IMR-90 (cell line): ENCODE measurements around the gene CCN5. TPM values are rescaled to one million over a fixed set of nuclear protein-coding genes. Genes with fewer than 3 reads are reported as not detected.

ENCODE experiments used
- ATAC-seq: fragments of 200-7000 bp; cut with Tn5 transposase; 2 replicates; pipeline ENCODE4 v1.9.1; 2020; ENCODE audit warnings: low read depth, mild to moderate bottlenecking, moderate library complexity
- BruUV-seq: library from RNA; stranded (reverse); fragments of 400-500 nt; replicated peaks from 2 replicates; lab custom pipeline; 2021; lab: Mats Ljungman, UMichigan
- CTCF ChIA-PET: fragments of 300-600 bp; formaldehyde crosslinking; extraction: SDS; loops from one replicate; lab custom pipeline; 2021; ENCODE audit warnings: antibody characterized with exemption; lab: Yijun Ruan, JAX
- POLR2A ChIA-PET: fragments of 300-600 bp; sonication (Branson Sonifier 250); formaldehyde crosslinking; loops from one replicate; lab custom pipeline; 2022; ENCODE audit warnings: antibody characterized with exemption; ENCODE audit not compliant: unreplicated experiment; lab: Charles Lee
- DNase-seq: peaks from one replicate; pipeline ENCODE4 v3.0.0; 2013
- H2AFZ ChIP-seq: replicated peaks from 2 replicates; pipeline ENCODE3; 2013; ENCODE audit warnings: low read length, mild to moderate bottlenecking; ENCODE audit not compliant: poor library complexity
- H2AK5ac ChIP-seq: 2 replicates; pipeline ENCODE4 v1.6.1; 2013; ENCODE audit warnings: low read depth, low read length, inconsistent platforms
- H2AK9ac ChIP-seq: replicated peaks from 2 replicates; pipeline ENCODE3; 2013; ENCODE audit warnings: mild to moderate bottlenecking, low read depth, low read length, moderate library complexity; ENCODE audit not compliant: poor library complexity
- H2BK120ac ChIP-seq: 2 replicates; pipeline ENCODE4 v1.6.1; 2013; ENCODE audit warnings: low read depth, low read length, inconsistent platforms
- H2BK15ac ChIP-seq: 3 replicates; pipeline ENCODE4 v1.6.1; 2013; ENCODE audit warnings: low read depth, low read length, inconsistent platforms
- H2BK20ac ChIP-seq: 2 replicates; pipeline ENCODE4 v1.6.1; 2013; ENCODE audit warnings: low read depth, mild to moderate bottlenecking, inconsistent platforms, low read length, moderate library complexity
- H2BK5ac ChIP-seq: 2 replicates; pipeline ENCODE4 v1.6.1; 2013; ENCODE audit warnings: mild to moderate bottlenecking, low read depth, low read length, inconsistent platforms; ENCODE audit not compliant: poor library complexity, severe bottlenecking
- H3K14ac ChIP-seq: replicated peaks from 2 replicates; pipeline ENCODE4 v1.6.1; 2013; ENCODE audit warnings: low read depth, low read length, inconsistent platforms
- H3K18ac ChIP-seq: 2 replicates; pipeline ENCODE4 v1.6.1; 2013; ENCODE audit warnings: low read depth, low read length, control low read depth
- H3K23ac ChIP-seq: 2 replicates; pipeline ENCODE4 v1.6.1; 2013; ENCODE audit warnings: low read depth, low read length, inconsistent platforms
- H3K27ac ChIP-seq: 2 replicates; pipeline ENCODE4 v1.5.1; 2013; ENCODE audit warnings: mild to moderate bottlenecking, control low read depth, low read length; ENCODE audit not compliant: insufficient read depth
- H3K27me3 ChIP-seq: 2 replicates; pipeline ENCODE4 v1.6.1; 2013; ENCODE audit warnings: low read length; ENCODE audit not compliant: control insufficient read depth, insufficient read depth
- H3K36me3 ChIP-seq: 2 replicates; pipeline ENCODE4 v1.6.1; 2013; ENCODE audit warnings: low read length, mixed read lengths; ENCODE audit not compliant: control insufficient read depth, insufficient read depth
- H3K4ac ChIP-seq: 2 replicates; pipeline ENCODE4 v1.6.1; 2013; ENCODE audit warnings: low read depth, low read length, inconsistent platforms
- H3K4me1 ChIP-seq: 2 replicates; pipeline ENCODE4 v1.6.1; 2013; ENCODE audit warnings: low read length, mixed read lengths; ENCODE audit not compliant: control insufficient read depth, insufficient read depth
- H3K4me2 ChIP-seq: 2 replicates; pipeline ENCODE4 v1.6.1; 2013; ENCODE audit warnings: low read depth, mild to moderate bottlenecking, control low read depth, low read length, moderate library complexity
- H3K4me3 ChIP-seq: 2 replicates; pipeline ENCODE4 v1.5.1; 2013; ENCODE audit warnings: low read depth, mild to moderate bottlenecking, control low read depth, low read length, moderate library complexity; ENCODE audit not compliant: insufficient read depth
- H3K56ac ChIP-seq: 2 replicates; pipeline ENCODE4 v1.6.1; 2013; ENCODE audit warnings: low read length, inconsistent platforms; ENCODE audit not compliant: insufficient read depth; ENCODE audit errors: extremely low read depth
- H3K79me1 ChIP-seq, 2 experiments: 2 replicates each; pipeline ENCODE4 v1.6.1; 2013; ENCODE audit warnings: low read length in 2 of 2, inconsistent platforms in 1 of 2, low read depth in 1 of 2
- H3K9ac ChIP-seq: 2 replicates; pipeline ENCODE4 v1.6.1; 2013; ENCODE audit warnings: low read depth, low read length, control low read depth
- H3K9me1 ChIP-seq: 2 replicates; pipeline ENCODE4 v1.6.1; 2013; ENCODE audit warnings: low read length, inconsistent platforms; ENCODE audit not compliant: insufficient read depth
- H3K9me3 ChIP-seq: 2 replicates; pipeline ENCODE4 v1.6.1; 2013; ENCODE audit warnings: low read length; ENCODE audit not compliant: control insufficient read depth, insufficient read depth
- H4K20me1 ChIP-seq: 2 replicates; pipeline ENCODE4 v1.6.1; 2013; ENCODE audit warnings: low read length, inconsistent platforms; ENCODE audit not compliant: insufficient read depth
- H4K5ac ChIP-seq: 2 replicates; pipeline ENCODE4 v1.6.1; 2013; ENCODE audit warnings: mild to moderate bottlenecking, low read depth, low read length, control low read depth
- H4K8ac ChIP-seq, 2 experiments: 2 replicates each; pipeline ENCODE4 v1.6.1; 2013; ENCODE audit warnings: low read depth in 2 of 2, low read length in 2 of 2, control low read depth in 1 of 2, inconsistent platforms in 1 of 2
- H4K91ac ChIP-seq: 2 replicates; pipeline ENCODE4 v1.6.1; 2013; ENCODE audit warnings: low read depth, low read length, inconsistent platforms; ENCODE audit not compliant: insufficient read depth
- BHLHE40 ChIP-seq: fragments of 150-350 bp; IDR thresholded peaks from 2 replicates; pipeline ENCODE4 v1.6.1; 2016; ENCODE audit warnings: mild to moderate bottlenecking, low read depth, low read length
- CEBPB ChIP-seq: IDR thresholded peaks from 2 replicates; pipeline ENCODE4 v1.6.1; 2012; ENCODE audit warnings: low read depth, low read length, improper control_type of control experiment
- CHD1 ChIP-seq: IDR thresholded peaks from 2 replicates; pipeline ENCODE4 v1.6.1; 2012; ENCODE audit warnings: low read depth, low read length, improper control_type of control experiment
- FOS ChIP-seq: fragments of 150-350 bp; IDR thresholded peaks from 2 replicates; pipeline ENCODE4 v1.6.1; 2016; ENCODE audit warnings: low read depth, low read length
- MAFK ChIP-seq: IDR thresholded peaks from 2 replicates; pipeline ENCODE4 v1.6.1; 2012; ENCODE audit warnings: low read depth, low read length, improper control_type of control experiment
- MAZ ChIP-seq: IDR thresholded peaks from 2 replicates; pipeline ENCODE4 v1.6.1; 2012; ENCODE audit warnings: low read depth, mild to moderate bottlenecking, low read length, improper control_type of control experiment, moderate library complexity, borderline replicate concordance
- MXI1 ChIP-seq: IDR thresholded peaks from 2 replicates; pipeline ENCODE4 v1.6.1; 2012; ENCODE audit warnings: low read depth, mild to moderate bottlenecking, low read length, moderate library complexity, borderline replicate concordance
- POLR2A ChIP-seq: IDR thresholded peaks from 2 replicates; pipeline ENCODE4 v1.6.1; 2012; ENCODE audit warnings: mild to moderate bottlenecking, low read depth, low read length
- RAD21 ChIP-seq: IDR thresholded peaks from 2 replicates; pipeline ENCODE4 v1.6.1; 2012; ENCODE audit warnings: low read length, improper control_type of control experiment
- RFX5 ChIP-seq: IDR thresholded peaks from 2 replicates; pipeline ENCODE4 v1.8.0; 2012; ENCODE audit warnings: low read depth, mild to moderate bottlenecking, low read length, moderate library complexity
- SMC3 ChIP-seq: fragments of 150-350 bp; IDR thresholded peaks from 2 replicates; pipeline ENCODE4 v1.6.1; 2016; ENCODE audit warnings: low read depth, mild to moderate bottlenecking, antibody characterized with exemption, low read length, moderate library complexity
- WGBS, 2 experiments: methylation state at CpG; one replicate each; pipeline versions ENCODE4 v1.1.5 to v1.1.7; 2013; ENCODE audit warnings: missing lambda C conversion rate in 2 of 2; ENCODE audit not compliant: insufficient read length in 1 of 2; ENCODE audit errors: extremely low coverage in 2 of 2; 5-methylcytosine and 5-hydroxymethylcytosine counted together
- dilution Hi-C: fragments of 300-500 bp; cut with HindIII; formaldehyde crosslinking; loops from one replicate; pipeline ENCODE4 v1.14.3; 2018; ENCODE audit warnings: low sequenced_read_pairs; ENCODE audit not compliant: unreplicated experiment
- in situ Hi-C: fragments of 300-500 bp; cut with MboI; formaldehyde crosslinking; loops from 3 replicates; pipeline ENCODE4 v1.14.3; 2019; ENCODE audit warnings: low sequenced_read_pairs, inconsistent platforms, mixed read lengths
- intact Hi-C: fragments of 100-400 bp; cut with micrococcal nuclease; formaldehyde crosslinking; loops from 2 replicates; pipeline ENCODE4 v1.10.0; 2022
- polyA plus RNA-seq, 3 experiments: library from polyadenylated mRNA; depleted of rRNA; stranded (reverse); fragments of >200 nt; gene quantifications; 2 replicates each; pipeline ENCODE4 v1.2.3, GENCODE V29; 2012; ENCODE audit warnings: low replicate concordance in 1 of 3
- total RNA-seq: library from RNA; depleted of rRNA; stranded (reverse); fragments of >200 nt; gene quantifications from 2 replicates; pipeline ENCODE4 v1.2.3, GENCODE V29; 2012
- TF ChIP-seq, protein P1 (sequence below): fragments of 150-350 bp; IDR thresholded peaks from 2 replicates; pipeline ENCODE4 v1.6.1; 2017; ENCODE audit warnings: mild to moderate bottlenecking, antibody characterized with exemption, low read length, low read depth
- TF ChIP-seq, protein P2 (sequence below): conservative IDR thresholded peaks from 2 replicates; pipeline ENCODE4 v1.5.1; 2012; ENCODE audit warnings: mild to moderate bottlenecking, low read depth, low read length, improper control_type of control experiment
- TF ChIP-seq, protein P3 (sequence below): fragments of 150-350 bp; IDR thresholded peaks from 2 replicates; pipeline ENCODE4 v1.6.1; 2016; ENCODE audit warnings: low read depth, mild to moderate bottlenecking, low read length, moderate library complexity, borderline replicate concordance

CCN5 gene
- total and polyA plus RNA-seq, 2 of the 4 experiments (the other 2 are of a cell fraction), result not detected

DNA sequence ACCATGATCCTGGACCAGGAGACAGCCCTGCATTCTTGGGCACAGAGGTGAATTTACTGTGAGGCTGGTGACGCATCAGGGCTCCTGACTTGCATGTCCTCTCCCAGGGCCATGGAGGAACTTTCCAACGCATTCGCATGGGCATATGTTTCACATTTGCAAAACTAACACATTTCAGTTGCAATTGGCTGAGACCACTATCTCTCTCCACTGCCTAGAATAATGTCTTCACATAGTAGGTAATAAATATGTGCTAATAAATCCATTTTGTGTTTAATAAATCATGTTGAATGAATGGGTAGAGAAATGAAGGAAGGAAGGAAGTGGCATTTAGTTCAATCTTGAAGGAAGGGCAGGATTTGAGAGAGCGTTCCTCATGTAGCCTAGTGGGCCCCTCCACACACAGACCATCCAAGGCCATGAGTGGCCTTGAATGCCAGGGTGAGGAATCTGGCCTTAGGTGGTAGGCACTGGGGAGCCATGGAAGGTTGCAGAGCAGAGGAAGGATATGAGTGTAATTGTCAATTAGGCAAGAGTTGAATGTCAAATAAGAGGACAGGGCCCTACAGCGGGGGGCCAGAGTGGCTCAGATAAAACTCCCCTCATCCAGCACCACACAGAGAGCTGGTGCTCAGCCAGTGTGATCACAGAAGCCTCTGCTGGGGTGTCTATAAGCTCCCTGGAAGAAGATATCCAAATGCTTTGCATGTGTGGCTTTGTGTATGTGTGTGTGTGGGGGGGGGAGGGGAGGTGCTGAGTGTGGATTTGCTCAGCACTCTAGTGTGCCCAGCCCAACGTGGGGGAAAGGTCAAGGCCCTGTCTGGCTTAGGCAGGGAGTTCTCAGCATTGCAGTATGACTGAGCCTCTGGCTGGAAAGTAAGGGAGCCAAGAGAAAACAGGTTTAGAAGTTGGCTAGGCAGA lies 30.9 kb upstream of the CCN5 start:
- WGBS, 2 experiments, result 0% methylated on average over 1 of the region's 6 CpGs; no CpG with 5 or more reads in 1 of the 2 experiments
- H2BK5ac ChIP-seq, result no peak overlapping the region
- no peak overlapping the region for H4K8ac ChIP-seq
- ChIA-PET POLR2A (no interaction called here), CTCF (interaction anchor here (0.6 to 4.5 kb wide), 11 partner anchors 12 to 301 kb away, joined by 3 to 31 read pairs (median 3); no protein-coding TSS in a partner anchor)
- no peaks in the 10 kb centered on the region for H3K9me3 ChIP-seq
- no peak for DNase-seq
- no peaks in the 10 kb centered on the region for H3K79me1 ChIP-seq
- H3K9ac ChIP-seq, result no peak overlapping the region
- H3K14ac ChIP-seq, result no peak overlapping the region
- no peak overlapping the region for H2AFZ ChIP-seq
- no peak overlapping the region for H3K18ac ChIP-seq
- H3K56ac ChIP-seq, result no peak overlapping the region
- no peak overlapping the region for H2BK15ac ChIP-seq
- dilution Hi-C loops, result no loop called here
- no peak overlapping the region for H4K5ac ChIP-seq
- no peaks in the 10 kb centered on the region for H3K4me1 ChIP-seq
- no peak overlapping the region for H3K4me3 ChIP-seq
- H3K27me3 ChIP-seq, result peaks cover 9% of the 10 kb centered on the region
- no peak overlapping the region for H3K4me2 ChIP-seq
- H3K27ac ChIP-seq, result no peak overlapping the region
- intact Hi-C loops, result no loop called here
- H3K36me3 ChIP-seq, result no peaks in the 10 kb centered on the region
- H4K91ac ChIP-seq, result no peak overlapping the region
- in situ Hi-C loops, result loop anchor here (10.0 kb wide), 1 partner anchor 180 kb away; no protein-coding TSS in a partner anchor
- no peaks in the 10 kb centered on the region for H4K20me1 ChIP-seq
- no TSS peak for BruUV-seq
- no peak overlapping the region for H2BK120ac ChIP-seq
- no peak overlapping the region for H2AK5ac ChIP-seq
- no peak overlapping the region for H2BK20ac ChIP-seq
- no peak overlapping the region for H2AK9ac ChIP-seq
- no peak overlapping the region for H3K4ac ChIP-seq
- no peak overlapping the region for H3K23ac ChIP-seq
- ATAC-seq, result no peak
- H3K9me1 ChIP-seq, result no peaks in the 10 kb centered on the region
- TF ChIP-seq RAD21 (no peak), BHLHE40 (no peak), CHD1 (no peak), MAFK (no peak), CEBPB (no peak), MAZ (no peak), POLR2A (no peak), SMC3 (no peak), MXI1 (no peak), RFX5 (no peak), FOS (no peak)
- TF ChIP-seq, protein P1, sequence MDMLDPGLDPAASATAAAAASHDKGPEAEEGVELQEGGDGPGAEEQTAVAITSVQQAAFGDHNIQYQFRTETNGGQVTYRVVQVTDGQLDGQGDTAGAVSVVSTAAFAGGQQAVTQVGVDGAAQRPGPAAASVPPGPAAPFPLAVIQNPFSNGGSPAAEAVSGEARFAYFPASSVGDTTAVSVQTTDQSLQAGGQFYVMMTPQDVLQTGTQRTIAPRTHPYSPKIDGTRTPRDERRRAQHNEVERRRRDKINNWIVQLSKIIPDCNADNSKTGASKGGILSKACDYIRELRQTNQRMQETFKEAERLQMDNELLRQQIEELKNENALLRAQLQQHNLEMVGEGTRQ, result no peak
- TF ChIP-seq, protein P2, sequence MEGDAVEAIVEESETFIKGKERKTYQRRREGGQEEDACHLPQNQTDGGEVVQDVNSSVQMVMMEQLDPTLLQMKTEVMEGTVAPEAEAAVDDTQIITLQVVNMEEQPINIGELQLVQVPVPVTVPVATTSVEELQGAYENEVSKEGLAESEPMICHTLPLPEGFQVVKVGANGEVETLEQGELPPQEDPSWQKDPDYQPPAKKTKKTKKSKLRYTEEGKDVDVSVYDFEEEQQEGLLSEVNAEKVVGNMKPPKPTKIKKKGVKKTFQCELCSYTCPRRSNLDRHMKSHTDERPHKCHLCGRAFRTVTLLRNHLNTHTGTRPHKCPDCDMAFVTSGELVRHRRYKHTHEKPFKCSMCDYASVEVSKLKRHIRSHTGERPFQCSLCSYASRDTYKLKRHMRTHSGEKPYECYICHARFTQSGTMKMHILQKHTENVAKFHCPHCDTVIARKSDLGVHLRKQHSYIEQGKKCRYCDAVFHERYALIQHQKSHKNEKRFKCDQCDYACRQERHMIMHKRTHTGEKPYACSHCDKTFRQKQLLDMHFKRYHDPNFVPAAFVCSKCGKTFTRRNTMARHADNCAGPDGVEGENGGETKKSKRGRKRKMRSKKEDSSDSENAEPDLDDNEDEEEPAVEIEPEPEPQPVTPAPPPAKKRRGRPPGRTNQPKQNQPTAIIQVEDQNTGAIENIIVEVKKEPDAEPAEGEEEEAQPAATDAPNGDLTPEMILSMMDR, result no peak
- TF ChIP-seq, protein P3, sequence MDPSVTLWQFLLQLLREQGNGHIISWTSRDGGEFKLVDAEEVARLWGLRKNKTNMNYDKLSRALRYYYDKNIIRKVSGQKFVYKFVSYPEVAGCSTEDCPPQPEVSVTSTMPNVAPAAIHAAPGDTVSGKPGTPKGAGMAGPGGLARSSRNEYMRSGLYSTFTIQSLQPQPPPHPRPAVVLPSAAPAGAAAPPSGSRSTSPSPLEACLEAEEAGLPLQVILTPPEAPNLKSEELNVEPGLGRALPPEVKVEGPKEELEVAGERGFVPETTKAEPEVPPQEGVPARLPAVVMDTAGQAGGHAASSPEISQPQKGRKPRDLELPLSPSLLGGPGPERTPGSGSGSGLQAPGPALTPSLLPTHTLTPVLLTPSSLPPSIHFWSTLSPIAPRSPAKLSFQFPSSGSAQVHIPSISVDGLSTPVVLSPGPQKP, result no peak
